ENCODE data around the gene RABEP2. TPM values are rescaled to one million over a fixed set of nuclear protein-coding genes. Genes with fewer than 3 reads are reported as not detected.

The RABEP2 gene
- total and polyA plus RNA-seq, 9 of the 15 experiments (the other 6 are each of a cell fraction or from before 2014, with no cell fraction given), result 0.15 to 13.4 (median 3.5) TPM

- no TSS peak for BruUV-seq (replicated peaks)
- Histone ChIP-seq H3K4me1 (replicated peaks in 1 of 2; ENCODE audit: control insufficient read depth in 2 of 2, insufficient read depth in 2 of 2, low read length in 2 of 2) (peaks cover 11 to 62% of the 10 kb centered on the region in 2 experiments; a peak in 4 of 5 replicates), H3K9me3 (replicated peaks; ENCODE audit: control insufficient read depth, insufficient read depth, low read depth, low read length) (no peaks in the 10 kb centered on the region), H3K27ac (ENCODE audit: extremely low read depth, low read depth, low read length) (no peak overlapping the region), H3K79me2 (ENCODE audit: control insufficient read depth, insufficient read depth, low read length) (peaks cover 9% of the 10 kb centered on the region), H3K36me3 (ENCODE audit: control insufficient read depth, insufficient read depth, low read length) (peaks cover 2% of the 10 kb centered on the region; the same call in 1 of the 3 replicates), H2AFZ (ENCODE audit: low read depth, low read length) (peak overlapping the region; percentile 85), H3K9ac (ENCODE audit: insufficient read depth in 1 of 2, low read depth in 2 of 2, low read length in 2 of 2) (peak overlapping the region; percentile 20 to 92; a peak in 3 of 4 replicates), H4K20me1 (replicated peaks; ENCODE audit: control insufficient read depth, insufficient read depth, low read length) (no peaks in the 10 kb centered on the region), H3K4me3 (0 out of 2 replicates have a peak overlapping the region, but pooled peaks have one; percentile 82), H3K4me2 (ENCODE audit: insufficient read depth, low read length) (peak overlapping the region; percentile 71), H3K9me1 (ENCODE audit: control insufficient read depth, insufficient read depth, low read length) (no peaks in the 10 kb centered on the region), H3K27me3 (ENCODE audit: control insufficient read depth in 2 of 2, insufficient read depth in 2 of 2, low read length in 2 of 2) (no peaks in the 10 kb centered on the region)
- POLR2A ChIA-PET, result interaction anchor here (0.6 to 1.5 kb wide), 5 partner anchors 9 to 63 kb away, joined by 3 to 10 read pairs (median 4); partner anchors contain the start of gene SH2B1
- in situ Hi-C loops (cut with MboI) (no loop called here), intact Hi-C loops (cut with micrococcal nuclease) (loop anchor here (5.0 kb wide), 2 partner anchors 33 to 57 kb away; partner anchors contain the start of gene TUFM)
- CTCF ChIA-PET (ENCODE audit: low intra/inter-chr PET ratio), result no interaction called here
- 68% methylated on average over 10 of the region's 11 CpGs for WGBS (ENCODE audit: insufficient coverage, low coverage, missing lambda C conversion rate)
- no peak for FAIRE-seq
- no peak for DNase-seq (ENCODE audit: extremely low read depth in 1 of 4, low spot score in 3 of 4)
- no peak for ATAC-seq
- TF ChIP-seq FOXK1 (CRISPR knock-in tag; IDR thresholded peaks at IDR 0.05; ENCODE audit: borderline replicate concordance) (no peak), MIER1 (IDR thresholded peaks at IDR 0.05; ENCODE audit: low read depth) (no peak), NEUROD1 (IDR thresholded peaks at IDR 0.05; ENCODE audit: borderline replicate concordance, low read depth, low read length, partially characterized antibody) (no peak), CREB1 (IDR thresholded peaks at IDR 0.05) (no peak), CREB1 (CRISPR knock-in tag; IDR thresholded peaks at IDR 0.05) (peak; percentile 11; the same call in 1 of the 2 replicates), ADNP (tag; IDR thresholded peaks at IDR 0.05) (no peak), NRF1 (conservative IDR thresholded peaks at IDR 0.05 in 1 of 2, IDR thresholded peaks at IDR 0.05 in 1 of 2) (no peak), RBBP5 (IDR thresholded peaks at IDR 0.05; ENCODE audit: borderline replicate concordance, insufficient read depth, low read length, poor library complexity, severe bottlenecking) (peak; percentile 10), SNIP1 (IDR thresholded peaks at IDR 0.05; ENCODE audit: low read depth) (no peak), NELFE (IDR thresholded peaks at IDR 0.05; ENCODE audit: insufficient read depth, insufficient read length) (no peak), SP1 (CRISPR knock-in tag; IDR thresholded peaks at IDR 0.05) (0 out of 2 replicates have a peak, but pooled peaks have one; percentile 30), KDM5B (IDR thresholded peaks at IDR 0.05; ENCODE audit: insufficient replicate concordance, low read depth, low read length) (peak; percentile 6), ZC3H4 (CRISPR knock-in tag; IDR thresholded peaks at IDR 0.05; ENCODE audit: borderline replicate concordance) (no peak), HCFC1 (IDR thresholded peaks at IDR 0.05; ENCODE audit: low read depth, low read length) (0 out of 2 replicates have a peak, but pooled peaks have one; percentile 0), ZNF239 (CRISPR knock-in tag; IDR thresholded peaks at IDR 0.05) (no peak)
Measured at GRCh38 chr16:28880589-28880915, 44.5 kb downstream of the RABEP2 start.
